Esophagus squamous epithelium (tissue), 4 donors: ENCODE results near the gene CLSTN1.

Source experiments
- POLR2A ChIP-seq, 4 donors: fragments of 450-650 bp; IDR thresholded peaks; one replicate each; pipeline ENCODE4 v1.6.1; 2017; ENCODE audit warnings: antibody characterized with exemption in 4 of 4, mild to moderate bottlenecking in 4 of 4, moderate library complexity in 3 of 4
- TF ChIP-seq, protein P1 (sequence below), 6 experiments: fragments of 450-650 bp in 4 of 6; fragments of 200-600 bp in 2 of 6; sonication (generic) in 2 of 6; IDR thresholded peaks; one replicate each; pipeline ENCODE4 v1.5.1; 2016 to 2019; ENCODE audit warnings: antibody characterized with exemption in 6 of 6, mild to moderate bottlenecking in 4 of 6, moderate library complexity in 4 of 6

- no peak for TF ChIP-seq POLR2A (IDR thresholded peaks at IDR 0.05)
- TF ChIP-seq, protein P1, sequence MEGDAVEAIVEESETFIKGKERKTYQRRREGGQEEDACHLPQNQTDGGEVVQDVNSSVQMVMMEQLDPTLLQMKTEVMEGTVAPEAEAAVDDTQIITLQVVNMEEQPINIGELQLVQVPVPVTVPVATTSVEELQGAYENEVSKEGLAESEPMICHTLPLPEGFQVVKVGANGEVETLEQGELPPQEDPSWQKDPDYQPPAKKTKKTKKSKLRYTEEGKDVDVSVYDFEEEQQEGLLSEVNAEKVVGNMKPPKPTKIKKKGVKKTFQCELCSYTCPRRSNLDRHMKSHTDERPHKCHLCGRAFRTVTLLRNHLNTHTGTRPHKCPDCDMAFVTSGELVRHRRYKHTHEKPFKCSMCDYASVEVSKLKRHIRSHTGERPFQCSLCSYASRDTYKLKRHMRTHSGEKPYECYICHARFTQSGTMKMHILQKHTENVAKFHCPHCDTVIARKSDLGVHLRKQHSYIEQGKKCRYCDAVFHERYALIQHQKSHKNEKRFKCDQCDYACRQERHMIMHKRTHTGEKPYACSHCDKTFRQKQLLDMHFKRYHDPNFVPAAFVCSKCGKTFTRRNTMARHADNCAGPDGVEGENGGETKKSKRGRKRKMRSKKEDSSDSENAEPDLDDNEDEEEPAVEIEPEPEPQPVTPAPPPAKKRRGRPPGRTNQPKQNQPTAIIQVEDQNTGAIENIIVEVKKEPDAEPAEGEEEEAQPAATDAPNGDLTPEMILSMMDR (IDR thresholded peaks at IDR 0.05) = no peak
Measured at GRCh38 chr1:9690440-9691107, 133.2 kb downstream of the CLSTN1 start.
